Peyer's patch (tissue), 4 donors: ENCODE results near the gene AUTS2.

ENCODE experiments used
- POLR2A ChIP-seq, 2 donors: fragments of 450-650 bp; IDR thresholded peaks; one replicate each; pipeline ENCODE4 v1.5.1; 2017; ENCODE audit warnings: antibody characterized with exemption in 2 of 2, mild to moderate bottlenecking in 2 of 2, moderate library complexity in 2 of 2
- TF ChIP-seq, protein P1 (sequence below), 6 experiments: fragments of 450-650 bp in 4 of 6; fragments of 200-600 bp in 2 of 6; sonication (generic) in 1 of 6; IDR thresholded peaks; one replicate each; pipeline ENCODE4 v1.5.1; 2017 to 2019; ENCODE audit warnings: antibody characterized with exemption in 6 of 6, mild to moderate bottlenecking in 3 of 6, moderate library complexity in 1 of 6

GRCh38 chr7:69911337-69911736, 313.1 kb downstream of the AUTS2 start:
- no peak for TF ChIP-seq POLR2A (IDR thresholded peaks at IDR 0.05)
- TF ChIP-seq, protein P1, sequence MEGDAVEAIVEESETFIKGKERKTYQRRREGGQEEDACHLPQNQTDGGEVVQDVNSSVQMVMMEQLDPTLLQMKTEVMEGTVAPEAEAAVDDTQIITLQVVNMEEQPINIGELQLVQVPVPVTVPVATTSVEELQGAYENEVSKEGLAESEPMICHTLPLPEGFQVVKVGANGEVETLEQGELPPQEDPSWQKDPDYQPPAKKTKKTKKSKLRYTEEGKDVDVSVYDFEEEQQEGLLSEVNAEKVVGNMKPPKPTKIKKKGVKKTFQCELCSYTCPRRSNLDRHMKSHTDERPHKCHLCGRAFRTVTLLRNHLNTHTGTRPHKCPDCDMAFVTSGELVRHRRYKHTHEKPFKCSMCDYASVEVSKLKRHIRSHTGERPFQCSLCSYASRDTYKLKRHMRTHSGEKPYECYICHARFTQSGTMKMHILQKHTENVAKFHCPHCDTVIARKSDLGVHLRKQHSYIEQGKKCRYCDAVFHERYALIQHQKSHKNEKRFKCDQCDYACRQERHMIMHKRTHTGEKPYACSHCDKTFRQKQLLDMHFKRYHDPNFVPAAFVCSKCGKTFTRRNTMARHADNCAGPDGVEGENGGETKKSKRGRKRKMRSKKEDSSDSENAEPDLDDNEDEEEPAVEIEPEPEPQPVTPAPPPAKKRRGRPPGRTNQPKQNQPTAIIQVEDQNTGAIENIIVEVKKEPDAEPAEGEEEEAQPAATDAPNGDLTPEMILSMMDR (IDR thresholded peaks at IDR 0.05), result no peak
